ENCODE results near the gene QDPR.
"Not testable (repeated sequence)": the region's sequence is repeated elsewhere in the genome, so short reads cannot be mapped to it uniquely, and the experiment has no call there.

Gene QDPR

GRCh38 chr4:17489721-17490120 lies 22.2 kb downstream of the QDPR start:
- DNase-seq: no peak

DNA sequence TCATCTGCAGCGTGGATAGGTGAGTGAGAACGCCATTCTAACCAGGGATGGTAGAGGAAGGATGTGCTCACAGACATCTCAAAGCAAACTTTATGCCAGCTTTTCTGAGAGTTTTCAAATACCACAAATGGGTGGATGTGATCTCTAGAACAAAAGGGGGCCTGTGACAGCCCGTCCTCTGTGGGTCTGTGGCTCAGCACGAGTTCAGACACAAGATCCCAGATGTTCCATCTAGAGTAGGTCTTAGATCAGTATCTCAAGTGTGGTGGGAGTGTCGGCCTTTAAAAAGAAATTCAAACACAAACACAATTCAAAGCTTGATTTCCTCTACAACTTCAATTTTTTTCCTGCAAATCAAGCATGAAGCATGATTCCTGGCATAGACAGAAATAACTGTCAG lies 22.8 kb downstream of the QDPR start:
- DNase-seq: no peak

- no peak for DNase-seq
Measured at GRCh38 chr4:17482716-17483115, 29.2 kb downstream of the QDPR start.

DNA sequence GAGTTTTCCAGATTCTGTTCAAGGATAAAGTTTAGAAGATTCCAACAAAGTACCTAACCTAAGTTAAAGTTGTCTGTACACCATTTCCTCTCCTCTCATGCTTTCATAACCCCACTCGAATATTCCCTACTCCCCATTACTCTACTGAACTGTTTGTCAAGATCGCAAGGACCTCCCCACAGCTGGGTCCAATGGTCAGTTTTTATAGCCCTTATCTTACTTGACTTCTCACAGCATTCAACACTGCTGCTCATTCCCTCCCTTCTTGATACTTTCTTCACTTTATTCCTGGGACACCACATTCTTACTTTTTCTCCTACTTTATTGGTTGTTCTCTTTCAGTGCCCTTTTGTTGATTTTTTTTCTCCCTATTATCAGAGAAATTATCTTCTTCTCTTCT lies 30.9 kb downstream of the QDPR start:
- DNase-seq: no peak

DNA sequence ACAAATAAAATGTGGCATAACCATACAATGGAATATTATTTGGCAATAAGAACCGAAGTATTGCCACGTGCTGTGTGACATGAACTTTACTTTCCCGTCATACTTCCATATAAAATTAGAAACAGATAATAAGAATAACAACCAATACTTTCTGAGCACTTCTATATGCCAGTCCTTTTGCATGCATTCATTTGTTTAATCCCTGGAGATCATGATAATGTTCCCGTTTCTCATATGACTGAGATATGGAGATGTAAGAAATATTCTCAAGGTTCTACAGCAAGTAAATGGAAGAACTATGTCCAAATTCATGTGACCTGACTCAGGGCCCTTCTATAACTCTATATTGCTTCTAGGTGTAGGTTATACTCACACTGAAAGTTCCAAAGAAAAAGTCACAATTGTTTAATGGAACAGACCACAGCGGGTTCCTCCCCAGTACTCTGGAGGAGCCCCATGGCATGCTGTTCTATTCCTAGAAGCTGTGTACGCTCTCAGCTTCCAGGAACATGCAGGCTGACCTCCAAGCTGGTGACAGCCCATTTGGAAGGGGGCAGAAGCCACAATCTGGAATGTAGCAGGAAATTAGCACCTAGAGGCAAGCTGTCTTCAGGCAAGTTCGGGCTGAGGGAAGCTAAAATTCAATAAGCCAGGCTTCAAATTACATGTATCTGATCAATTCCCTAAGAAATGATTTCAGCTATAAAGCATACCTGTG lies 31.5 kb downstream of the QDPR start:
- no peak for DNase-seq

GRCh38 chr4:17477774-17478472 lies 34.0 kb downstream of the QDPR start:
- DNase-seq: no peak

- no peak for DNase-seq
Measured at GRCh38 chr4:17476853-17477252, 35.0 kb downstream of the QDPR start.

GRCh38 chr4:17475481-17475880 lies 36.4 kb downstream of the QDPR start:
- no peak for DNase-seq

DNA sequence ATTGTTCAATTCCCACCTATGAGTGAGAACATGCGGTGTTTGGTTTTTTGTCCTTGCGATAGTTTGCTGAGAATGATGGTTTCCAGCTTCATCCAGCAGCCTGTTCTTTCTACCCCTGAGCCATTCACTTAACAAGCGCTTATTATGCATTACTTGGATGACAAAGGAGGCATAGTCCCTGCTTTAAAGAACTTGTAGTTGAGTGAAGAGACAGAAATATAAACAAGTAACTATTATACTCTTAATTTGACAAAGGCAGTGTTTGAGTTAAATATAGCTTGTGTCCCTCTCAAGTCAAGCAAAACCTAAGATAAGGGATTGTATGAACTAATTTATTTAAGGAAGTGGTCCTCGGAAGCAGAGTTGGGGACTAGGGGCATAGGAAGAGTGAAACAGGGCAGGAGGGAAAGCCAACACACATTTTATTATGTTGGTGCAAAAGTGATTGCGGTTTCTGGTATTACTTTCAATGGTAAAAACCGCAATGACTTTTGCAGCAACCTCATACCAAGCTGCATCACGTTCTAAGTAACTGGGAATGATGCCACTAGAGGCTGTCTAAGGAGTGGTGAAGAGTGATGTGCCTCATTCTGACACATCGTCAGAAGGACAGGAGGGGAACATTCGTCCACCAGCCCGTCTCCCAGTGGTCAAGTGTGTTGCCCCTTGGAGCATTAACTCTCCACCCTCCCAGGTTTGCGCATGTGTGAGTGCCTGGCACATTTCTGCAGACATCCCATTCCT lies 41.8 kb downstream of the QDPR start:
- no peak for DNase-seq

- no peak for DNase-seq
Measured at GRCh38 chr4:17468619-17469221, 43.2 kb downstream of the QDPR start.

- no peak for DNase-seq
Measured at GRCh38 chr4:17463606-17464005, 48.3 kb downstream of the QDPR start.

DNA sequence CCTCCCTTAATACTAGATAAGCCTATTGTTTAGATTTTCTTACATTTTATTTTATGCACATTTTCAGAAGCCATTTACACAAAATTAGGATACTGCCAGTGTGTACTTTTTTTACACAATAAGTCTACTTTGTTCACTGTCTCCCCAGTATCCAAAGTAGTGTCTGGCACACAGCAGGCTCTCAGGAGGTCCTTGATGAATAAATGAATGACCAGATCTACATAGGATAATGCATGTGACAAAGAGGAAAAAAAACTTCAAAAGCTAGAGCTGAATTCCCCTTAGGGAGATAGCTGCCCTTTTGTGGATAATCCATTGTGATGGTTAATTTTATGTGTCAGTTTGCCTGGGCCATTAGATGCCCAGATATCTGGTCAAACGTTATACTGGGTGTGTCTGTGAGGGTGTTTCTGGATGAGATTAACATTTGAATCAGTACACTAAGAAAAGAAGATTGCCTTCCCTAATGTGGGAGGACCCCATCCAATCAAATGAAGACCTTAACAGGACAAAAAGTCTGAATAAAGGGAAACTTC lies 61.6 kb downstream of the QDPR start:
- DNase-seq: no peak

DNA sequence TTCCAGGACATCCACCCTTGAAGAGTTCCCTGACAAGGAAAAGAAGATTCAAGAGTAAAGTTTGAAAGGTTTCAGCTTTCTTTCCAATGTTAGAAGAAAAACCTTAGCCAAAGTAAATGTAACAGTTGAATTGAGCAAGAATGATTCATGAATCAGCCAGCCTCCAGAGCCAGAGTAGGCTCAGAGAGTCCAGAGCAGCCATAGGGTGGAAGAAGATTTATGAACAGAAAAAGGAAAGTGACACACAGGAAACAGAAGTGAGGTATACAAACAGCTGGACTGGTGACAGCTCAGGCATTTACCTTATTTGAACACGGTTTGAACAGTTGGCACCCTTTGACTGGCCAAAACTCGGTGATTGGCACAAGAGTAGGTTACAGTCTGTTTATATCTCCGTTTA lies 63.2 kb downstream of the QDPR start:
- DNase-seq: no peak

GRCh38 chr4:17447675-17448298 lies 64.1 kb downstream of the QDPR start:
- DNase-seq: no peak

DNA sequence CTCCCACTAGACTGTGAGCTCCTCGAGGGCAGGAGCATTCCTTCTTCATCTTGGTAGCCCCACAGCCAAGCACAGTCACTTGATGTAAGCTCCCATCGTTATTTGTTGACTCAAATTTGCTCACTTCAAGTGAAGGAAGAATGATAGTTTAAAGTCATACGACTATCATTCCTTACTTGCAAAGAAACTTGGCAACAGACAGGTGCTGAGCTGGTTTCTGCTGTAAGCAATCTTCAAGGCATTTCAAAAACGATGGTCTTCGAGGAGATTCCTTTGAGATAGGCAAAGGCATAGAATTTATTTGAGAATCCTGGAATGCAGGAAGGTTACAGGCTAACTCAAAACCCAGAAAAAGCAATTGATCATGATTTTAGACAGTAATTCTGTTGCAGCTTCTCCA lies 64.8 kb downstream of the QDPR start:
- DNase-seq: no peak

- DNase-seq: not testable (repeated sequence)
Measured at GRCh38 chr4:17442477-17442876, 69.4 kb downstream of the QDPR start.

DNA sequence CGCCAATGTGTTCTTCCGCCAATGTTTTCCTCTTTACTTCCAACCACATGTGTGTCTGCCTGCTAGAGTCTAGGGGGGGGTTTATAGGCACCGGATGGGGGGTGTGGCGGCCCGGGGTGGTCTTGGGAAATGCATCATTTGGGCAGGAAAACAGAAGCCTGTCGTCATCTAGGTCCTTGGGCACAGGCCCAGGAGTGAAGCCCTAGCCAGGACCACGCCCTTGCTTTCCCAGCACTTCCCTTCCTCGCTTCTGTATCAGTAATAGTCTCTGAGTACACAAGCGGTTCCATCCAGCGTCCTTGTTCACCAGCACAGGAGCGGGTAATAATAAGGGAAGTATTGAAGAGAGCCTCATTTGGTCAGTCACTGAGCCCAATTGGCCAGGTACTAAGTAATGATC lies 74.5 kb downstream of the QDPR start:
- DNase-seq: no peak

GRCh38 chr4:17436750-17437090 lies 75.2 kb downstream of the QDPR start:
- DNase-seq: no peak

Measured in cortex of kidney (tissue), 1 donor.